ENCODE data around the gene PTS. TPM values are rescaled to one million over a fixed set of nuclear protein-coding genes. Genes with fewer than 3 reads are reported as not detected.
A peak's percentile ranks its signal among the peaks of the same experiment; 100 is the strongest.
"Not testable (repeated sequence)": the region's sequence is repeated elsewhere in the genome, so short reads cannot be mapped to it uniquely, and the experiment has no call there.

PTS gene
- 10 to 100 TPM in 11 of 12 donors, not detected in 1; 14.5 to 36.9 (median 25.5) TPM for polyA plus RNA-seq (ENCODE audit: insufficient read length in 12 of 12)
- long read RNA-seq, donor 1, transcript PTS-201 (6 exons, 935 nt), result major isoform, 17 of 22 reads
- long read RNA-seq, donor 1, partial matches to known transcripts, result 0 of 22 reads
- long read RNA-seq, donor 1, other reads (novel, unspliced or antisense), result 0 of 22 reads
- long read RNA-seq, donor 2, transcript PTS-207 (5 exons, 846 nt), result major isoform, 10 of 20 reads
- long read RNA-seq, donor 2, partial matches to known transcripts, result 6 of 20 reads
- long read RNA-seq, donor 2, other reads (novel, unspliced or antisense), result 0 of 20 reads
- long read RNA-seq, donor 3, partial matches to known transcripts, result 0 of 6 reads
- long read RNA-seq, donor 3, other reads (novel, unspliced or antisense), result 0 of 6 reads
- long read RNA-seq, donor 4, partial matches to known transcripts, result 0 of 3 reads
- long read RNA-seq, donor 4, other reads (novel, unspliced or antisense), result 0 of 3 reads
- long read RNA-seq, donor 5, result 0 reads
- long read RNA-seq, donor 6, transcript PTS-207 (5 exons, 846 nt), result major isoform, 5 of 8 reads
- long read RNA-seq, donor 6, partial matches to known transcripts, result 0 of 8 reads
- long read RNA-seq, donor 6, other reads (novel, unspliced or antisense), result 0 of 8 reads
- long read RNA-seq, donor 7, transcript PTS-207 (5 exons, 846 nt), result major isoform, 6 of 8 reads
- long read RNA-seq, donor 7, partial matches to known transcripts, result 0 of 8 reads
- long read RNA-seq, donor 7, other reads (novel, unspliced or antisense), result 0 of 8 reads
- long read RNA-seq, donor 8, transcript PTS-207 (5 exons, 846 nt), result major isoform, 7 of 13 reads
- long read RNA-seq, donor 8, partial matches to known transcripts, result 0 of 13 reads
- long read RNA-seq, donor 8, other reads (novel, unspliced or antisense), result 0 of 13 reads
- long read RNA-seq, donor 9, transcript PTS-207 (5 exons, 846 nt), result major isoform, 8 of 16 reads
- long read RNA-seq, donor 9, transcript PTS-201 (6 exons, 935 nt), result minor isoform, 7 of 16 reads
- long read RNA-seq, donor 9, partial matches to known transcripts, result 0 of 16 reads
- long read RNA-seq, donor 9, other reads (novel, unspliced or antisense), result 0 of 16 reads
- long read RNA-seq, donor 10, transcript PTS-207 (5 exons, 846 nt), result major isoform, 6 of 9 reads
- long read RNA-seq, donor 10, partial matches to known transcripts, result 0 of 9 reads
- long read RNA-seq, donor 10, other reads (novel, unspliced or antisense), result 0 of 9 reads
- long read RNA-seq, donor 11, transcript PTS-201 (6 exons, 935 nt), result minor isoform, 5 of 17 reads
- long read RNA-seq, donor 11, transcript PTS-207 (5 exons, 846 nt), result major isoform, 7 of 17 reads
- long read RNA-seq, donor 11, transcript PTS-206 (3 exons, 601 nt), result minor isoform, 5 of 17 reads
- long read RNA-seq, donor 11, partial matches to known transcripts, result 0 of 17 reads
- long read RNA-seq, donor 11, other reads (novel, unspliced or antisense), result 0 of 17 reads

GRCh38 chr11:112226062-112226830, at the start of gene PTS:
TSS of gene PTS (plus strand) at chr11:112226428. CDS start at chr11:112226444, 16 bp downstream.
- peak; percentile 93 for DNase-seq

- DNase-seq, result no peak
These were observed 48.6 kb upstream of the PTS start for GRCh38 chr11:112177589-112177988.

- no peak for DNase-seq
These were observed 47.8 kb upstream of the PTS start for GRCh38 chr11:112178428-112178827.

- DNase-seq, result no peak
These were observed 47.3 kb upstream of the PTS start for GRCh38 chr11:112178936-112179335.

- no peak for DNase-seq
These were observed 46.6 kb upstream of the PTS start for GRCh38 chr11:112179601-112180000.

GRCh38 chr11:112182867-112183266, 43.4 kb upstream of the PTS start:
- no peak for DNase-seq

GRCh38 chr11:112185883-112186282, 40.3 kb upstream of the PTS start:
- DNase-seq, result no peak

GRCh38 chr11:112186304-112186703, 39.9 kb upstream of the PTS start:
- DNase-seq, result no peak

GRCh38 chr11:112195113-112195512, 31.1 kb upstream of the PTS start:
- DNase-seq, result not testable (repeated sequence)

GRCh38 chr11:112195951-112196351, 30.3 kb upstream of the PTS start:
- DNase-seq, result no peak

- no peak for DNase-seq
These were observed 29.6 kb upstream of the PTS start for GRCh38 chr11:112196519-112197087.

- DNase-seq, result not testable (repeated sequence)
These were observed 27.1 kb upstream of the PTS start for GRCh38 chr11:112199101-112199500.

GRCh38 chr11:112200252-112200651, 26.0 kb upstream of the PTS start:
- no peak for DNase-seq

GRCh38 chr11:112206071-112206470, 20.2 kb upstream of the PTS start:
- no peak for DNase-seq

- DNase-seq, result no peak
These were observed 15.3 kb upstream of the PTS start for GRCh38 chr11:112210890-112211289.

- no peak for DNase-seq
These were observed 14.7 kb upstream of the PTS start for GRCh38 chr11:112211536-112211935.

- no peak for DNase-seq
These were observed 13.9 kb upstream of the PTS start for GRCh38 chr11:112212290-112212689.

GRCh38 chr11:112212710-112213109, 13.5 kb upstream of the PTS start:
- no peak for DNase-seq

- no peak for DNase-seq
These were observed 12.5 kb upstream of the PTS start for GRCh38 chr11:112213753-112214152.

GRCh38 chr11:112215621-112216020, 10.6 kb upstream of the PTS start:
- DNase-seq, result no peak
